GM13977 (cell line): ENCODE results near the gene MTFR1L.

Experiments used
- DNase-seq: peaks from one replicate; pipeline ENCODE4 v3.0.0; 2012; ENCODE audit warnings: low spot score
- in situ Hi-C: fragments of 300-500 bp; cut with MboI; formaldehyde crosslinking; loops from one replicate; pipeline ENCODE4 v1.12.0; 2022; ENCODE audit warnings: low sequenced_read_pairs, low pct_unique_long_range_greater_than_20kb, mixed read lengths, inconsistent platforms; ENCODE audit not compliant: unreplicated experiment
- TF ChIP-seq, protein P1 (sequence below): IDR thresholded peaks from 2 replicates; pipeline ENCODE4 v1.5.1; 2012; ENCODE audit warnings: mild to moderate bottlenecking, control low read depth; ENCODE audit not compliant: insufficient read depth; ENCODE audit errors: extremely low read depth, missing control alignments

MTFR1L gene

GRCh38 chr1:25874209-25874608 is 54.5 kb downstream of the MTFR1L start:
- TF ChIP-seq, protein P1, sequence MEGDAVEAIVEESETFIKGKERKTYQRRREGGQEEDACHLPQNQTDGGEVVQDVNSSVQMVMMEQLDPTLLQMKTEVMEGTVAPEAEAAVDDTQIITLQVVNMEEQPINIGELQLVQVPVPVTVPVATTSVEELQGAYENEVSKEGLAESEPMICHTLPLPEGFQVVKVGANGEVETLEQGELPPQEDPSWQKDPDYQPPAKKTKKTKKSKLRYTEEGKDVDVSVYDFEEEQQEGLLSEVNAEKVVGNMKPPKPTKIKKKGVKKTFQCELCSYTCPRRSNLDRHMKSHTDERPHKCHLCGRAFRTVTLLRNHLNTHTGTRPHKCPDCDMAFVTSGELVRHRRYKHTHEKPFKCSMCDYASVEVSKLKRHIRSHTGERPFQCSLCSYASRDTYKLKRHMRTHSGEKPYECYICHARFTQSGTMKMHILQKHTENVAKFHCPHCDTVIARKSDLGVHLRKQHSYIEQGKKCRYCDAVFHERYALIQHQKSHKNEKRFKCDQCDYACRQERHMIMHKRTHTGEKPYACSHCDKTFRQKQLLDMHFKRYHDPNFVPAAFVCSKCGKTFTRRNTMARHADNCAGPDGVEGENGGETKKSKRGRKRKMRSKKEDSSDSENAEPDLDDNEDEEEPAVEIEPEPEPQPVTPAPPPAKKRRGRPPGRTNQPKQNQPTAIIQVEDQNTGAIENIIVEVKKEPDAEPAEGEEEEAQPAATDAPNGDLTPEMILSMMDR: no peak
- no peak for DNase-seq
- in situ Hi-C loops: no loop called here

DNA sequence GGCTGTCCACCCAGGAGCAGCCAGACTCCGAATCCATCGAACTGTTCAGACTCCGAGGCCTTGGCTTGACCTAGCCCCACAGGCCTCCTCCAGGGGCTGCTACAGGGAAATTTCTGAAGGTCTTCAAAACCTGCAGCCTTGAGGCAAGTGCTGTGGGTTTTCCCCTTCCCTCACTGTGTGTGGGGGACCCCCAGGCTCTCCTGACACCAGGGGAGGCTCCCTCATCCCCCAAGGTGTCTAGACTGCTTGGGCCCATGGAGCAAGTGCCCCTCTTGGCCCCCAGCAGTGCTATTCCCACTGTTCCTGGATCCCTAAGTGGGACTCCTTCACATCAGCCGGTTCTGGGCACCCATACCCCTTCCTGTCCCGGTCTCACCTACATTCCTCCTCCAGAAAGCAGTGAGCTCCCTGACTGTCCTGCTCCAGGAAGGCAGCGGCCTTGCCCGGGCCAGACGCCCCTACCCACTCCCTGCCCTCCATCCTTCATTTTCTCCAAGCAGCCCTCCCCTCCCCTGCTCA is 54.9 kb downstream of the MTFR1L start:
- TF ChIP-seq, protein P1: no peak
- peak; percentile 43 for DNase-seq
- in situ Hi-C loops: no loop called here

- peak; percentile 86 for DNase-seq
- in situ Hi-C loops: no loop called here
- TF ChIP-seq, protein P1: no peak
Observed at GRCh38 chr1:25875154-25875855, 55.6 kb downstream of the MTFR1L start, which contains the start of gene PAQR7. PAQR7 (minus strand) TSS chr1:25875708; CDS start chr1:25863839, 11,869 bp downstream.

GRCh38 chr1:25875856-25876692 is 56.3 kb downstream of the MTFR1L start:
- TF ChIP-seq, protein P1: no peak
- in situ Hi-C loops: no loop called here
- no peak for DNase-seq

DNA sequence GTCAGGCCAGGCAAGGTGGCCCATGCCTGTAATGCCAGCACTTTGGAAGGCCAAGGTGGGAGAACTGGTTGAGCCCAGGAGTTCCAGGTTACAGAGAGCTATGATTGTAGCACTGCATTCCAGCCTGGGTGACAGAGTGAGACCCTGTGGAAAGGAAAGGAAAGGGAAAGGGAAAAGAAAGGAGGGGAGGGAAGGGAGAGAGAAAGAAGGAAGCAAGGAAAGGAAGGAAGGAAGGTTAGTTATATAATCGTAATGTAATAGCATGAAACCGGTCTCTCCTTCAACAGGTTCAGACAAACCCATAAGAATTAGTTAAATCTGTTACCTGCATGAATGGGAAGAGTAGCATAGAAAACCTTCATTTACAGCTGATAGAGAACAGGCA is 56.9 kb downstream of the MTFR1L start:
- in situ Hi-C loops: no loop called here
- DNase-seq: no peak
- TF ChIP-seq, protein P1: no peak

DNA sequence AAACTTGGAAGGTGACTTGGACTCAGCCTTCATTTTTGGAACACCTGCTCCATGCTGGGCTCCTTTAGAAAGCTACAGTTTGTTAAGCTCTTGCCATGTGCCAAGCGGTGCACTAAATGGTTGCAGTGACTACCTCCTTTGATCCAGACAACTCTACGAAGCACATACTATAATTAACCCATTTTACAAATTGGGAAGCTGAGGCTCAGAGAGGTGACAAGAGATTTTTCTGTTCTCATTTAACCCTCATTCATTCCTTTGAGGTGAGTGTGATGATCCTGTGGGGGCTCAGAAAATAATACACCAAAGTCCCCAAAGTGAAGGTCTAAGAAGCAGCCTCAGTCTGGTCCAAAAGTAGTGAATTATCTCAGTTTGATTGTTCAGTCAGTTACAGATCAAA is 57.4 kb downstream of the MTFR1L start:
- in situ Hi-C loops: no loop called here
- TF ChIP-seq, protein P1: no peak
- DNase-seq: no peak
